ENCODE results near the gene ADARB1.

Gene ADARB1

GRCh38 chr21:45157932-45158331 is 83.6 kb downstream of the ADARB1 start:
- DNase-seq, result no peak

- no peak for DNase-seq
Observed at GRCh38 chr21:45158491-45159423, 84.4 kb downstream of the ADARB1 start.

GRCh38 chr21:45160198-45160597 is 85.8 kb downstream of the ADARB1 start:
- no peak for DNase-seq

- no peak for DNase-seq
Observed at GRCh38 chr21:45161038-45161945, 86.9 kb downstream of the ADARB1 start.

- no peak for DNase-seq
Observed at GRCh38 chr21:45162115-45162514, 87.7 kb downstream of the ADARB1 start.

- DNase-seq, result no peak
Observed at GRCh38 chr21:45162809-45163208, 88.4 kb downstream of the ADARB1 start.

GRCh38 chr21:45163413-45164123 is 89.2 kb downstream of the ADARB1 start:
- no peak for DNase-seq

GRCh38 chr21:45164124-45164511 is 89.7 kb downstream of the ADARB1 start:
- DNase-seq, result no peak

GRCh38 chr21:45164838-45165237 is 90.5 kb downstream of the ADARB1 start:
- DNase-seq, result no peak

- DNase-seq, result no peak
Observed at GRCh38 chr21:45166931-45167330, 92.6 kb downstream of the ADARB1 start.

- no peak for DNase-seq
Observed at GRCh38 chr21:45167796-45168222, 93.4 kb downstream of the ADARB1 start.

- DNase-seq, result no peak
Observed at GRCh38 chr21:45168522-45168921, 94.1 kb downstream of the ADARB1 start.

GRCh38 chr21:45169001-45169400 is 94.6 kb downstream of the ADARB1 start:
- no peak for DNase-seq

GRCh38 chr21:45169682-45170081 is 95.3 kb downstream of the ADARB1 start:
- no peak for DNase-seq

GRCh38 chr21:45170987-45171386 is 96.6 kb downstream of the ADARB1 start:
- no peak for DNase-seq

- no peak for DNase-seq
Observed at GRCh38 chr21:45172420-45172819, 98.0 kb downstream of the ADARB1 start.

GRCh38 chr21:45175326-45176095 is 101.1 kb downstream of the ADARB1 start:
- no peak for DNase-seq

GRCh38 chr21:45176141-45176540 is 101.8 kb downstream of the ADARB1 start:
- no peak for DNase-seq

- DNase-seq, result no peak
Observed at GRCh38 chr21:45177039-45177438, 102.7 kb downstream of the ADARB1 start.

GRCh38 chr21:45178070-45178608 is 103.8 kb downstream of the ADARB1 start:
- no peak for DNase-seq

GRCh38 chr21:45178971-45179370 is 104.6 kb downstream of the ADARB1 start:
- DNase-seq, result no peak

All from NCI-H2081 treated with DMSO at 0.1 percent for 48 hours (cell line).